Measurements from ENCODE around the gene GATA3.
A peak's percentile ranks its signal among the peaks of the same experiment; 100 is the strongest.
"Not testable (repeated sequence)": the region's sequence is repeated elsewhere in the genome, so short reads cannot be mapped to it uniquely, and the experiment has no call there.

Gene GATA3

GRCh38 chr10:8054494-8055407 is at the start of gene GATA3:
Gene GATA3, plus strand, starts transcription at chr10:8054688. Its CDS starts 968 bp downstream, at chr10:8055656.
- no peak for DNase-seq

DNA sequence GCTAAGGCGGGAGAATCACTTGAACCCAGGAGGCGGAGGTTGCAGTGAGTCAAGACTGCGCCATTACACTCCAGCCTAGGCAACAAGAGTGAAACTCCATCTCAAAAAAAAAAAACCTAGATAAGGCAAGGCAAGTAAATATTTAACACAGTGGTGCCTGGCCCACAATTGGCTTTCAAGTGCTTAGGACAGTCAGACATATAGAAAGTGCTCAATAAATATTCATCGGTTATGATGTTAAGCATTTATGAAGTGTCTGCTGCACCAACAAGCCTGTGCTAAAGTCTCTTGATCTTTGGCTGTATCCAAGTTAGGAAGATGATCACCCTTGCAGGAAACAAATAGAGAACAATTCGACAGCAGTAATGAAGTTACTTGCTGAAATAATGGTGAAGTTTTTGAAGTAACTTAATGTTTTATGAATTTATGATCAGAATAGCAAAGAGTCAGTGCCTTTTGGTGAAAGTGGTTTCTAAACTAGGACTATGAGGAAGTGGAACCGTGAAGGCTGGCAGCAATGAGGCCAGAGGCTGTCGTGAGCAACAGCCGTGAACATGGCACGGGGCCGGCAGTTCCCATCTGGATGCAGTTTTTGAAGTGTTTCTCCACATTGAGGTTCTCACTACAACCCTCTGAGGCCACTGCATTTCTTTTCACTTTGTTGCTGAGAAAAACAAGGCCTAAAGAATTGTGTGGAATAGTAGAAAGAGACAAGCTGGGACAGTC is 48.1 kb upstream of the GATA3 start:
- DNase-seq: no peak

GRCh38 chr10:8009031-8009430 is 45.5 kb upstream of the GATA3 start:
- DNase-seq: no peak

DNA sequence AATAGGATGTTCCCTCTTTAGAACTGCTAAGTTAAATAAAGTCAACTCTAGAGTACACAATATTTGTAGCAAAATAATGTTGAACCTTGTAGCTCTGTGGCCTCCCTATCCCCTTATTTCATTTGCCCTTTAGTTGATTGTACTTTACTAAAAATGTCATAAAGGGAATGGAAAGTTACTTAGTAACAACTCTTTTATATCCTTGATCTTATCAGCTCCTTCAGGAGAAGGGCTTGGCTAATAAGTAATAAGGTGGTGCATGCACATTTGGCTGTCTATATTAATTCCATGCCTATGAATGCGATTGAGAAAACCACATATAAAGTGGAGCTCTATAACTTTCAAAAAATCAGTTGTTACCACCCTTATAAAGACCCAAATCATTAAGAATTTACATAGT is 41.5 kb upstream of the GATA3 start:
- no peak for DNase-seq

DNA sequence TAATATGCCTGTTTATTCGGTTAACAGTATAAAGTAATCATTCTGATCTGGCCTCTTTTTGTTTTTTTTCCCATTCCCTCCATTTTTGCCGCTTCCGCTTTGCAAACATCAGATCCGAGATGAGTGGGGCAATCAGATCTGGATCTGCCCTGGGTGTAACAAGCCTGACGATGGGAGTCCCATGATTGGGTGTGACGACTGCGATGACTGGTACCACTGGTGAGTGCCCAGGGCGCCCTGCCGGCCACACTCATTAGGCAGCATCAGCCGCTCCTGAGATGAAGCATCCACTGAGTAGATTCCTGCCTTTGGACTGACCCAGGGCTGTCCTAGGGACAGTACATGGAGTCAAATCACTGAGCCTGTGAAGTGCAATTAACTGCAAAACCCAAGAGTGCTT is 40.9 kb upstream of the GATA3 start:
- no peak for DNase-seq

GRCh38 chr10:8014649-8015048 is 39.8 kb upstream of the GATA3 start:
- no peak for DNase-seq

DNA sequence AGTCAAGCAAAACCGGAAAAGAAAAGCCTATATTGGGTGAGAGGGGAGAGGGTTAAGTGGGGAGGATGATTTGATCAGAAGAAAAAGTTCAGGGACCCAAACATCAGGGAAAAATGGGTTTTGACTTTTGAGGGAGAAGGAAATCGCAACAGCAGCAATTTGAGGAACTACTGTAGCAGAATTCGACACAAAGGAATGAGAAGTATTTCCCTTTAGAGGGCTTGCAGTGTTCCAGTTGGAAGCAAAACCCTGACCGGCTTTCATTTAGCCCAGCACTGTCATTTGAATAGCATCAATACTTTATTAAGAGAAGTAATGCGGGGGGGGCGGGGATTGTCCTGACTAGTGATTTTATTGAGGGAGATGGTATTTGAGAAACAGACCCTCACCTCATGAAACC is 37.2 kb upstream of the GATA3 start:
- no peak for DNase-seq

DNA sequence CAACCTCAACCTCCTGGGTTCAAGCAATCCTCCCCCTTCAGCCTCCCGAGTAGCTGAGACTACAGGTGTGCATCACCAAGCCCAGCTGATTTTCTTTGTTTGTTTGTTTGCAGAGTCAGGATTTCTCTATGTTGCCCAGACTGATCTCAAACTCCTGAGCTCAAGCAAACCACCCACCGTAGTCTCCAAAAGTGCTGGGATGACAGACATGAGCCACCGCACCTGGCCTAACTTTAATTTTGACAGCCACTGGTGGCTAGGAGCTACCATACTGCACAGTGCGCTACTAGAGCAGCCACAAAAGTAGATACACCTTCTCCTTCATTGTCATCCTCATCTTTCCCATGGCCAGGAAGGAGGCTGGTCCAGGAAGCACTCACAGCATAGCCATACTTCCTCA is 31.2 kb upstream of the GATA3 start:
- no peak for DNase-seq

GRCh38 chr10:8023851-8024250 is 30.6 kb upstream of the GATA3 start:
- no peak for DNase-seq

DNA sequence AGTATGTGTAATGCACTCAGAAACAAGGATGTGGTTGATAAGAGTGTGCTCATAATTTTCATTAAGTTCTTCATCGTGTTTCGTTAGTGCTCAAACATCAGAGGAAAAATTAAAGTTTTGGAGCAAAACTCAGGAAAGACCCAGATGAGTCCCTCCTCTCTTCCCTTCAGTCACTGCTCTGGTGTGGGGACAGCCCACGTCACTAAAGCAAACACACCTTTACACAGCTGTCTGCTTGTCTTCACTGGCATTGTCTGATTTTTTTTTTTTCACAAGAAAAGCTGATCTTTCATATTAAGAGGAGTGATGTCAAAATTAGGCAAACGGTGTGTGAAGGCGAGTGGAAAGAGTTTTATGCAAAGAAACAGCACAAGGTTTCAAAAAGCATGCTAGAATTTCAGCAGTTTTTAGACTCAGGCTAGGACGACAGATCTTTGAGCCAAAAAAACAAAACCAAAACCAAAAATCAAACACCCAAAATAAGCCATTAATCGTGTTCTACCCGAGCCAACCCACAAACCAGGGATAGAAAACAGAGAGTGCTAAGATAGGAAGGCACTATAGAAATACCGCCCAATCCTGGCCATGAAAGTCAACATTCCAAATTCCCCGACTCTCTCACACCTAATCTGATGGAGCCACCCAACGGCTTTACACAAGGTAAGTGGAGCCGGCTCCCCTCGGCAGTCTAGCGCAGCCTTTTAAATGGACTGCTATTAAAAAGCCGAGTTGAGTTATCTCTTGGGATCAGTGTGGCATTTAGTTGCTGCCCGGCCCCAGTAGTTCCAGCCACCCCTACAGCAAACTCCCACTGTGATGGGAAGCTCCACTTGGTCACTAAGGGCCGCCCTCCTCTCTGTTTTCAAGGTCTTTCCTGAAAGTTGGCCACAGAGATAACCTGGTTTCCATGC is 27.9 kb upstream of the GATA3 start:
- no peak for DNase-seq

DNA sequence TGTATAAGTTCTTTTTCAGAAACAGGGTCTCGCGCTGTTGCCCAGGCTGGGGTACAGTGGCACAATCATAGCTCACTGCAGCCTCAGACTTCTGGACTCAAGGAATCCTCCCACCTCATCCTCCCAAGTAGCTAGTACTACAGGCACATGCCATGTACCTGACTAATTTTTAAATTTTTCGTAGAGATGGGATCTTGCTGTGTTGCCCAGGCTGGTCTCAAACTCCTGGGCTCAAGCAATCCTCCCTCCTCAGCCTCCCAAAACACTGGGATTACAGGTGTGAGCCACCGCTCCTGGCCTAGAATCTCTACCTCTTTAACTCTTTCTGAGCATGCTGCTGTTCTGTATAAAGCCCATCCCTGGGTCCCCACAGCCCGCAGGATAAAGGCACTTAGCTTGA is 23.3 kb upstream of the GATA3 start:
- not testable (repeated sequence) for DNase-seq

DNA sequence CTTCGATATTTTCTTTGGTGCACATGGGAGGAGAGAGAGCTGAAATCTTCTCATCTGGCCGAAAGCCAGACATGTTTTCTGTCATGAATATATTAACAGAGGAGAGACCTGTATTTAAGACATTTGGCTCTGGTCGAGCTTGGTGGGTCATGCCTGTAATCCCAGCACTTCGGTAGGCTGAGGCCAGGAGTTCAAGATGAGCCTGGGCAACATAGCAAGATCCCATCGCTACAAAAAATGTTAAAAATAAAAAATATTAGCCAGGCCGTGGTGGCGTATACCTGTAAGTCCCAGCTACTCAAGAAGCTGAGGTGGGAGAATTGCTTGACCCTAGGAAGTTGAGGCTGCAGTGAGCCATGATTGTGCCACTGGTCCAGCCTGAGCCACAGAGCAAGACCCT is 21.9 kb upstream of the GATA3 start:
- no peak for DNase-seq

GRCh38 chr10:8033812-8034465 is 20.5 kb upstream of the GATA3 start:
- no peak for DNase-seq

GRCh38 chr10:8034466-8035005 is 20.0 kb upstream of the GATA3 start:
- DNase-seq: no peak

GRCh38 chr10:8035006-8035640 is 19.4 kb upstream of the GATA3 start:
- DNase-seq: peak; percentile 4

- no peak for DNase-seq
Measured at GRCh38 chr10:8035641-8036470, 18.6 kb upstream of the GATA3 start.

GRCh38 chr10:8036506-8037198 is 17.8 kb upstream of the GATA3 start:
- no peak for DNase-seq

DNA sequence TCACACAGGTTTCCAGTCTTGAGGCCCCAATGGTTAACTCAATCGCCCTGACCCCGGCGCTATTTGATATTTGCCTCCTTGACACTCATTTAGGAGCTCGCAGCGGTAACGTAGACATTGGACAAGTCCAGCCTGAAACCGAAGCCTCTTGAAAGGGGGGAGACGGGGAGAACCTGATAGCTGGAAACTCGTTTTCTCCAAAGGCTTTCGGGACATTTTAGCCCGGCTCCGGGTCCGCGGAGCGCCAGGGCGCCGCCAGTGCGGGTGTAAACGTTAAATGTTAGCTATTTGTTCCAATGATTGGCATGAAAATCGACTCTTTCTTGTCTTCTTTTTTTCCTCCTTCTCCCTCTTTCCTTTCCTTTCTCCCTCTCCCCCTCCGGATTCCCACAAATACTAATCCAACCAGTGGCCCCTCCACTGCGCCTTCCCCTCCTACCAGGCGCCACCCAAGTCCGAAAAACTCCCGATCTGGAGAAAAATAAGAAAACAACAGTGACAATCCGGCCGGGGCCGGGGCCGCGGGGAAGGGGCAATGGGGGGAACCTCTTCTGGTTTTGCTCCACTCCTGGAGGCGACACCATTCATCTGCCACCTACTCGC is 17.2 kb upstream of the GATA3 start:
- no peak for DNase-seq
